Measurements from ENCODE around the gene KRT34.

Gene KRT34

GRCh38 chr17:41393826-41394225 lies 11.7 kb upstream of the KRT34 start:
- H3K27me3 Mint-ChIP-seq (ENCODE audit: low read depth, poor library complexity): peaks cover 16% of the 10 kb centered on the region
- no peak for DNase-seq
- no peak overlapping the region for H3K27ac Mint-ChIP-seq
- H3K36me3 Mint-ChIP-seq (ENCODE audit: low read depth): no peaks in the 10 kb centered on the region
- H3K4me1 Mint-ChIP-seq: peaks cover 27% of the 10 kb centered on the region
- TF ChIP-seq CTCF (IDR thresholded peaks at IDR 0.05): no peak
- no peak overlapping the region for H3K4me3 Mint-ChIP-seq
- peaks cover 4% of the 10 kb centered on the region for H3K9me3 Mint-ChIP-seq

- peaks cover 16% of the 10 kb centered on the region for H3K27me3 Mint-ChIP-seq (ENCODE audit: low read depth, poor library complexity)
- H3K4me1 Mint-ChIP-seq: peaks cover 27% of the 10 kb centered on the region
- H3K27ac Mint-ChIP-seq: no peak overlapping the region
Measured at GRCh38 chr17:41393294-41393693, 11.2 kb upstream of the KRT34 start.

GRCh38 chr17:41392278-41392677 lies 10.2 kb upstream of the KRT34 start:
- H3K27ac Mint-ChIP-seq: no peak overlapping the region
- DNase-seq: no peak
- no peak overlapping the region for H3K4me3 Mint-ChIP-seq
- H3K27me3 Mint-ChIP-seq (ENCODE audit: low read depth, poor library complexity): peaks cover 16% of the 10 kb centered on the region
- peaks cover 4% of the 10 kb centered on the region for H3K36me3 Mint-ChIP-seq (ENCODE audit: low read depth)
- H3K9me3 Mint-ChIP-seq: peaks cover 17% of the 10 kb centered on the region
- H3K4me1 Mint-ChIP-seq: peaks cover 27% of the 10 kb centered on the region
- TF ChIP-seq CTCF (IDR thresholded peaks at IDR 0.05): no peak

More at GRCh38 chr17:41393294-41393693, 11.2 kb upstream of the KRT34 start:
- no peak for DNase-seq
- TF ChIP-seq CTCF (IDR thresholded peaks at IDR 0.05): no peak
- Mint-ChIP-seq H3K9me3 (peaks cover 9% of the 10 kb centered on the region), H3K4me3 (no peak overlapping the region), H3K36me3 (ENCODE audit: low read depth) (no peaks in the 10 kb centered on the region)

- Mint-ChIP-seq H3K36me3 (ENCODE audit: low read depth) (peaks cover 8% of the 10 kb centered on the region), H3K4me1 (peaks cover 27% of the 10 kb centered on the region), H3K27ac (no peak overlapping the region), H3K4me3 (no peak overlapping the region), H3K27me3 (ENCODE audit: low read depth, poor library complexity) (peaks cover 20% of the 10 kb centered on the region), H3K9me3 (peaks cover 22% of the 10 kb centered on the region)
- TF ChIP-seq CTCF (IDR thresholded peaks at IDR 0.05): no peak
- no peak for DNase-seq
Measured at GRCh38 chr17:41391535-41391934, 9.4 kb upstream of the KRT34 start.

GRCh38 chr17:41390411-41390938 lies 8.4 kb upstream of the KRT34 start:
- peaks cover 15% of the 10 kb centered on the region for H3K27me3 Mint-ChIP-seq (ENCODE audit: low read depth, poor library complexity)
- no peak overlapping the region for H3K27ac Mint-ChIP-seq
- no peak overlapping the region for H3K4me3 Mint-ChIP-seq

More at GRCh38 chr17:41390411-41390938, 8.4 kb upstream of the KRT34 start:
- DNase-seq: no peak
- Mint-ChIP-seq H3K4me1 (peaks cover 27% of the 10 kb centered on the region), H3K9me3 (peaks cover 27% of the 10 kb centered on the region), H3K36me3 (ENCODE audit: low read depth) (peaks cover 11% of the 10 kb centered on the region)
- TF ChIP-seq CTCF (IDR thresholded peaks at IDR 0.05): no peak
